K562 (cell line): ENCODE measurements around the gene VSTM5. TPM values are rescaled to one million over a fixed set of nuclear protein-coding genes. Genes with fewer than 3 reads are reported as not detected.

Experiments used
- ATAC-seq: fragments of 200-7000 bp; cut with Tn5 transposase; 3 replicates; pipeline ENCODE4 v1.9.1; 2020; ENCODE audit warnings: moderate library complexity
- BruUV-seq: library from RNA; stranded (reverse); fragments of 400-500 nt; replicated peaks from 2 replicates; lab custom pipeline; 2021; lab: Mats Ljungman, UMichigan
- CTCF ChIA-PET: fragments of 300-600 bp; formaldehyde crosslinking; extraction: SDS; loops from one replicate; lab custom pipeline; 2021; ENCODE audit warnings: low intra/inter-chr PET ratio; lab: Yijun Ruan, JAX
- POLR2A ChIA-PET: fragments of 300-600, 350-650 bp; sonication (Branson Sonifier 250); formaldehyde crosslinking; extraction: SDS; loops from one replicate; lab custom pipeline; 2021; ENCODE audit warnings: antibody characterized with exemption, inconsistent platforms; lab: Yijun Ruan, JAX
- DNase-seq, 4 experiments: peaks; one replicate each; pipeline versions ENCODE4 v3.0.0 to v3.0.0-alpha.2; 2011 to 2018; ENCODE audit warnings: low spot score in 3 of 4, mixed read lengths in 3 of 4; ENCODE audit errors: extremely low read depth in 1 of 4
- FAIRE-seq: peaks from 2 replicates; lab custom pipeline; 2011; peaks lifted over from hg19 to GRCh38; lab: Jason Lieb, UNC
- H2AFZ ChIP-seq: 2 replicates; pipeline ENCODE4 v1.6.0; 2011; ENCODE audit warnings: low read depth, low read length, control low read depth, inconsistent platforms
- H3K27ac ChIP-seq: fragments of 200-600 bp; 3 replicates; pipeline ENCODE4 v1.8.0; 2011; ENCODE audit warnings: low read depth, mild to moderate bottlenecking, control low read depth, inconsistent platforms, low read length, moderate library complexity, mixed read lengths; ENCODE audit errors: extremely low read depth
- H3K27me3 ChIP-seq, 2 experiments: fragments of 300-600 bp in 1 of 2; 2 replicates in 1 of 2; 3 replicates in 1 of 2; pipeline versions ENCODE4 v1.6.0 to v1.8.0; 2011; ENCODE audit warnings: inconsistent platforms in 2 of 2, low read length in 2 of 2, mild to moderate bottlenecking in 1 of 2, mixed read lengths in 1 of 2, moderate library complexity in 1 of 2; ENCODE audit not compliant: control insufficient read depth in 2 of 2, insufficient read depth in 2 of 2
- H3K36me3 ChIP-seq: fragments of 300-600 bp; 3 replicates; pipeline ENCODE4 v1.8.0; 2011; ENCODE audit warnings: mild to moderate bottlenecking, low read length, inconsistent platforms; ENCODE audit not compliant: control insufficient read depth, insufficient read depth
- H3K4me1 ChIP-seq, 2 experiments: fragments of 200-600 bp in 1 of 2; replicated peaks in 1 of 2; 2 replicates in 1 of 2; 3 replicates in 1 of 2; pipeline versions ENCODE4 v1.5.1 to v1.8.0; 2011; ENCODE audit warnings: inconsistent platforms in 2 of 2, low read length in 2 of 2, mild to moderate bottlenecking in 1 of 2, mixed read lengths in 1 of 2, moderate library complexity in 1 of 2; ENCODE audit not compliant: control insufficient read depth in 2 of 2, insufficient read depth in 2 of 2
- H3K4me2 ChIP-seq: 2 replicates; pipeline ENCODE4 v1.6.1; 2011; ENCODE audit warnings: low read length, control low read depth, inconsistent platforms, mixed read lengths; ENCODE audit not compliant: insufficient read depth
- H3K4me3 ChIP-seq: fragments of 200-600 bp; sonication (generic), shearing (Covaris generic); 2 replicates; pipeline ENCODE4 v1.5.1; 2016; ENCODE audit warnings: control low read depth, inconsistent platforms
- H3K79me2 ChIP-seq: fragments of 200-600 bp; 3 replicates; pipeline ENCODE4 v1.8.0; 2011; ENCODE audit warnings: low read length, inconsistent platforms; ENCODE audit not compliant: control insufficient read depth, insufficient read depth
- H3K9ac ChIP-seq, 2 experiments: 2 replicates each; pipeline versions ENCODE4 v1.6.0 to v1.6.1; 2011; ENCODE audit warnings: low read depth in 2 of 2, low read length in 2 of 2, control low read depth in 1 of 2, inconsistent platforms in 1 of 2, mild to moderate bottlenecking in 1 of 2, mixed read lengths in 1 of 2; ENCODE audit not compliant: insufficient read depth in 1 of 2
- H3K9me1 ChIP-seq: one replicate; pipeline ENCODE4 v1.6.0; 2011; ENCODE audit warnings: inconsistent platforms, mild to moderate bottlenecking, low read length, moderate library complexity; ENCODE audit not compliant: control insufficient read depth, insufficient read depth
- H3K9me3 ChIP-seq: replicated peaks from 2 replicates; pipeline ENCODE4 v1.5.1; 2011; ENCODE audit warnings: low read depth, low read length, inconsistent platforms; ENCODE audit not compliant: control insufficient read depth, insufficient read depth
- H4K20me1 ChIP-seq: replicated peaks from 2 replicates; pipeline ENCODE4 v1.6.1; 2011; ENCODE audit warnings: low read length, inconsistent platforms, mixed read lengths; ENCODE audit not compliant: control insufficient read depth, insufficient read depth
- CHD2 ChIP-seq: IDR thresholded peaks from 2 replicates; pipeline ENCODE4 v1.6.1; 2011; ENCODE audit warnings: low read depth, low read length
- EGR1 ChIP-seq: fragments of 450-650 bp; conservative IDR thresholded peaks from 2 replicates; pipeline ENCODE4 v1.6.1; 2017; ENCODE audit warnings: mild to moderate bottlenecking
- FOXP1 ChIP-seq: sonication (generic); formaldehyde crosslinking; IDR thresholded peaks from 2 replicates; pipeline ENCODE4 v1.8.0; 2022; ENCODE audit warnings: mild to moderate bottlenecking, missing genetic modification reagents
- HMGN3 ChIP-seq: IDR thresholded peaks from 2 replicates; pipeline ENCODE4 v1.6.1; 2011; ENCODE audit warnings: borderline replicate concordance, low read depth, mild to moderate bottlenecking, mixed read lengths, low read length; ENCODE audit not compliant: insufficient read length; ENCODE audit errors: extremely low read depth
- LARP7 ChIP-seq: fragments of 450-650 bp; IDR thresholded peaks from 2 replicates; pipeline ENCODE4 v1.6.1; 2016
- MCM3 ChIP-seq: fragments of 450-650 bp; IDR thresholded peaks from 2 replicates; pipeline ENCODE4 v1.6.1; 2016
- MECOM ChIP-seq: fragments of 250-450 bp; sonication (Bioruptor Pico); IDR thresholded peaks from 2 replicates; pipeline ENCODE4 v1.8.0; 2022; ENCODE audit warnings: inconsistent platforms
- NFE2L1 ChIP-seq: fragments of 450-650 bp; IDR thresholded peaks from 2 replicates; pipeline ENCODE4 v1.6.1; 2016; ENCODE audit warnings: missing genetic modification characterization, low read depth, mild to moderate bottlenecking, missing compliant biosample characterization, moderate library complexity, borderline replicate concordance
- NR2C1 ChIP-seq, 2 experiments: fragments of 450-650 bp; IDR thresholded peaks; 2 replicates each; pipeline ENCODE4 v1.6.1; 2017; ENCODE audit warnings: mild to moderate bottlenecking in 2 of 2, antibody characterized with exemption in 1 of 2, inconsistent platforms in 1 of 2, missing compliant biosample characterization in 1 of 2, missing genetic modification characterization in 1 of 2
- PHF8 ChIP-seq: fragments of 200-600 bp; sonication (generic); IDR thresholded peaks from 2 replicates; pipeline ENCODE4 v1.6.1; 2012; ENCODE audit warnings: mixed run types, mild to moderate bottlenecking, inconsistent platforms, low read length, moderate library complexity, borderline replicate concordance
- RBM34 ChIP-seq: fragments of 200-400 bp; formaldehyde crosslinking; IDR thresholded peaks from 2 replicates; pipeline ENCODE4 v1.6.1; 2018; ENCODE audit warnings: low read length, borderline replicate concordance; ENCODE audit not compliant: insufficient read depth
- ZC3H8 ChIP-seq: fragments of 450-650 bp; IDR thresholded peaks from 2 replicates; pipeline ENCODE4 v1.6.1; 2017
- ZKSCAN8 ChIP-seq: fragments of 200-800 bp; sonication (Bioruptor generic); IDR thresholded peaks from 2 replicates; pipeline ENCODE4 v1.6.1; 2016; ENCODE audit warnings: missing genetic modification characterization, missing compliant biosample characterization
- ZNF121 ChIP-seq: sonication (generic); formaldehyde crosslinking; conservative IDR thresholded peaks from 2 replicates; pipeline ENCODE4 v1.8.0; 2022; ENCODE audit warnings: missing genetic modification reagents
- ZNF143 ChIP-seq: sonication (generic); formaldehyde crosslinking; IDR thresholded peaks from 2 replicates; pipeline ENCODE4 v1.9.0; 2022; ENCODE audit warnings: mild to moderate bottlenecking, missing genetic modification reagents
- ZNF24 ChIP-seq: fragments of 450-650 bp; IDR thresholded peaks from 2 replicates; pipeline ENCODE4 v1.6.1; 2016
- ZNF384 ChIP-seq: IDR thresholded peaks from 2 replicates; pipeline ENCODE4 v1.6.1; 2012; ENCODE audit warnings: low read depth, low read length, improper control_type of control experiment
- WGBS: fragments of 100-300 bp; shearing (Covaris generic); methylation state at CpG from one replicate; pipeline ENCODE4 v1.1.6; 2016; ENCODE audit warnings: low coverage, mixed read lengths; ENCODE audit not compliant: insufficient coverage; ENCODE audit errors: missing lambda C conversion rate; 5-methylcytosine and 5-hydroxymethylcytosine counted together
- in situ Hi-C: fragments of 300-500 bp; cut with MboI; formaldehyde crosslinking; loops from 4 replicates; pipeline ENCODE4 v1.15.0; 2018; ENCODE audit warnings: inconsistent platforms, mixed read lengths
- intact Hi-C: fragments of 100-400 bp; cut with micrococcal nuclease; formaldehyde crosslinking; loops from 2 replicates; pipeline ENCODE4 v1.14.2; 2022
- polyA plus RNA-seq, 8 experiments: library from polyadenylated mRNA; depleted of rRNA in 4 of 8; stranded (reverse) in 5 of 8; unstranded in 3 of 8; fragments of >200 nt; fragmentation: Nextera tagmentation in 2 of 8; fragmentation: Illumina TruSeq in 1 of 8; extraction: Ambion mirVana in 2 of 8; extraction: Trizol in 1 of 8; gene quantifications; 2 replicates each; pipeline versions ENCODE4 v1.2.1 to v1.2.3, GENCODE V29; 2011 to 2014; ENCODE audit warnings: inconsistent platforms in 1 of 8, missing spikeins in 1 of 8
- total RNA-seq, 7 experiments: library from RNA; depleted of rRNA in 6 of 7; stranded (reverse); fragments of >200 nt in 6 of 7; fragmentation: Illumina TruSeq in 2 of 7; extraction: Trizol in 2 of 7; gene quantifications; 2 replicates each; pipeline versions ENCODE4 v1.2.1 to v1.2.3, GENCODE V29; 2011 to 2021; ENCODE audit warnings: low replicate concordance in 1 of 7
- TF ChIP-seq, protein P1 (sequence below): fragments of 250-450 bp; sonication (Bioruptor Pico); IDR thresholded peaks from 2 replicates; pipeline ENCODE4 v1.5.0; 2022; ENCODE audit warnings: mild to moderate bottlenecking

The VSTM5 gene
- total and polyA plus RNA-seq, 9 of the 15 experiments (the other 6 are each of a cell fraction or from before 2014, with no cell fraction given), result 0.01 TPM; not detected in 8

DNA sequence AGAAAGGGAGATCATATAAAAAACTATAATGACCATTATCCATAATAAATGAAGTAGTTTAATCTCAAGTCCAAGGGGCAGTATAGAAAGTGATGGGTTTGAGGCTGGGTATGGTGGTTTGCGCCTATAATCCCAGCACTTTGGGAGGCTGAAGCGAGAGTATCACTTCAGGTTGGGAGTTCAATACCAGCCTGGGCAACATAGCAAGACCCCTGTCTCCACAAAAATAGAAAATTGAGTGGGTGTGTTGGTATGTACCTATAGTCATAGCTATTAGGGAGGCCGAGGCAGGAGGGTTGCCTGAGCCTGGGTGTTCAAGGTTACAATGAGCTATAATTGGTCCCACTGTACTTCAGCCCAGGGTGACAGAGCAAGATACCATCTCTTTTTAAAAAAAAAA, 42.4 kb downstream of the VSTM5 start:
- ATAC-seq, result no peak
- WGBS, result 100% methylated on average over 3 of the region's 3 CpGs
- Histone ChIP-seq H4K20me1 (no peaks in the 10 kb centered on the region), H3K9ac (no peak overlapping the region), H2AFZ (no peak overlapping the region), H3K27ac (no peak overlapping the region), H3K4me1 (no peaks in the 10 kb centered on the region), H3K36me3 (peaks cover 92% of the 10 kb centered on the region), H3K4me3 (no peak overlapping the region), H3K27me3 (no peaks in the 10 kb centered on the region), H3K79me2 (no peaks in the 10 kb centered on the region), H3K4me2 (no peak overlapping the region), H3K9me1 (no peaks in the 10 kb centered on the region), H3K9me3 (no peaks in the 10 kb centered on the region)
- ChIA-PET CTCF (no interaction called here), POLR2A (interaction anchor here (0.6 to 0.8 kb wide), 2 partner anchors 67 to 961 kb away, joined by 3 to 4 read pairs; partner anchors contain the start of genes C11orf54 and TAF1D)
- TF ChIP-seq ZNF121 (CRISPR knock-in tag) (peak; percentile 85), NFE2L1 (tag) (no peak), LARP7 (no peak), NR2C1 (IDR thresholded peaks at IDR 0.05) (no peak), NR2C1 (tag; IDR thresholded peaks at IDR 0.05) (no peak), MECOM (CRISPR knock-in tag) (no peak)
- intact Hi-C loops (no loop called here), in situ Hi-C loops (no loop called here)
- no peak for DNase-seq
- no TSS peak for BruUV-seq
- no peak for FAIRE-seq

DNA sequence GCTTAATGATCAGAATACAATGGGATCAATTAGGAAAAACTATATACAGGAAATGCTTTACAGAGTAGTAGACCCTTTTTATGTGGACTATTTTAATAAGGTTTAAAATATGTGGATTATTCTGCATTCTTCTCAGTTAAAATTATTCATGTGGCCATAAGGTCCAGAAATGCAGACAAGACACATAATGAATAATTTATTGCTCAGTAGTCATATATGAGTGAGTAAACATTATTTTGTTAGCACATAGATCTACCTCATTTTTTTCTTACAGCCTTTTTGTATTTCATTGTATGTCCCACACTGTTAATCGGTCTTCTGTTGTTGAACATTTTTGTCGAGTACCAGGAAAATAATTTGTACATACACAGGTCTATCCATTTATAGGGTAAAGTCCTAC, 45.5 kb downstream of the VSTM5 start:
- FAIRE-seq (peak; percentile 6), ATAC-seq (no peak), DNase-seq (no peak)
- no peak overlapping the region for H3K4me2 ChIP-seq
- intact Hi-C loops, result no loop called here
- POLR2A ChIA-PET, result interaction anchor here (0.6 kb wide), 1 partner anchor 9 kb away, joined by 3 read pairs; no protein-coding TSS in a partner anchor
- WGBS, result 100% methylated on average over 2 of the region's 2 CpGs
- no peaks in the 10 kb centered on the region for H3K9me1 ChIP-seq
- in situ Hi-C loops, result no loop called here
- H3K79me2 ChIP-seq, result 0 out of 3 replicates have a peak, but pooled peaks cover 3% of the 10 kb centered on the region
- H3K27me3 ChIP-seq, result no peaks in the 10 kb centered on the region
- H3K36me3 ChIP-seq, result peaks cover 92% of the 10 kb centered on the region
- H3K9me3 ChIP-seq, result no peaks in the 10 kb centered on the region
- H2AFZ ChIP-seq, result no peak overlapping the region
- no peaks in the 10 kb centered on the region for H3K4me1 ChIP-seq
- H3K9ac ChIP-seq, result no peak overlapping the region
- no peaks in the 10 kb centered on the region for H4K20me1 ChIP-seq
- no peak overlapping the region for H3K27ac ChIP-seq
- H3K4me3 ChIP-seq, result no peak overlapping the region
- CTCF ChIA-PET, result no interaction called here
- TSS peak; percentile 8 for BruUV-seq
- no peak for TF ChIP-seq CHD2
- no peak for TF ChIP-seq PHF8
- no peak for TF ChIP-seq ZNF24
- TF ChIP-seq, protein P1, sequence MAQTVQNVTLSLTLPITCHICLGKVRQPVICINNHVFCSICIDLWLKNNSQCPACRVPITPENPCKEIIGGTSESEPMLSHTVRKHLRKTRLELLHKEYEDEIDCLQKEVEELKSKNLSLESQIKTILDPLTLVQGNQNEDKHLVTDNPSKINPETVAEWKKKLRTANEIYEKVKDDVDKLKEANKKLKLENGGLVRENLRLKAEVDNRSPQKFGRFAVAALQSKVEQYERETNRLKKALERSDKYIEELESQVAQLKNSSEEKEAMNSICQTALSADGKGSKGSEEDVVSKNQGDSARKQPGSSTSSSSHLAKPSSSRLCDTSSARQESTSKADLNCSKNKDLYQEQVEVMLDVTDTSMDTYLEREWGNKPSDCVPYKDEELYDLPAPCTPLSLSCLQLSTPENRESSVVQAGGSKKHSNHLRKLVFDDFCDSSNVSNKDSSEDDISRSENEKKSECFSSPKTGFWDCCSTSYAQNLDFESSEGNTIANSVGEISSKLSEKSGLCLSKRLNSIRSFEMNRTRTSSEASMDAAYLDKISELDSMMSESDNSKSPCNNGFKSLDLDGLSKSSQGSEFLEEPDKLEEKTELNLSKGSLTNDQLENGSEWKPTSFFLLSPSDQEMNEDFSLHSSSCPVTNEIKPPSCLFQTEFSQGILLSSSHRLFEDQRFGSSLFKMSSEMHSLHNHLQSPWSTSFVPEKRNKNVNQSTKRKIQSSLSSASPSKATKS (CRISPR knock-in tag), result no peak
- no peak for TF ChIP-seq RBM34
- no peak for TF ChIP-seq HMGN3
- TF ChIP-seq FOXP1 (CRISPR knock-in tag), result no peak
- no peak for TF ChIP-seq ZNF384
- no peak for TF ChIP-seq EGR1
- TF ChIP-seq ZKSCAN8, result no peak
- TF ChIP-seq ZNF143 (CRISPR knock-in tag), result no peak
- TF ChIP-seq ZC3H8, result no peak
- no peak for TF ChIP-seq MCM3
